GM12864 (cell line): Measurements from ENCODE around the gene USP11.

Experiments
- DNase-seq: peaks from one replicate; pipeline ENCODE4 v3.0.0-alpha.2; 2011; ENCODE audit warnings: low read depth
- H3K4me3 ChIP-seq: 2 replicates; pipeline ENCODE4 v1.5.1; 2011; ENCODE audit warnings: mild to moderate bottlenecking, low read depth, low read length, control low read depth
- CTCF ChIP-seq: IDR thresholded peaks from 2 replicates; pipeline ENCODE4 v1.5.1; 2011; ENCODE audit warnings: low read depth, mild to moderate bottlenecking, moderate library complexity, low read length, control low read depth, inconsistent platforms; ENCODE audit errors: missing control alignments

USP11 gene

DNA sequence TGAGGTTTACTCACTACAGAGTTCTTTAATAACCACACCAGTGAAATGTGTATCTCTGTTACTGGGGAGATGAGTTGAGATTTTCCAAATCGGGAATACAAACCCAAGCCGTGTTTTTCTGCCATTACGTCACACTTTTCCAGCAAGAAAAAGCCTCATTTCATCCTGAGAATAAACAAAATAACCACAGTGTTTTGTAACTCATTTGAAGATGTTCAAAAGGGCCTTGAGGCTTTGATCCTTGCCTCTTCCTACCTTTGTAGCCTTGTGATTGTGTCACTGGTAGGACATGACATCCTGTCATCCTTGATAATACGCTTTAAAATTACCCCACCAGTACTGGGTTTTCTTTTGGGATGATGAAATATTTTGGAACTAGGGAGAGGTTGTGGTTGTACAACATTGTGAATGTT, 2.9 kb downstream of the USP11 start:
- DNase-seq: no peak
- H3K4me3 ChIP-seq: no peak overlapping the region
- no peak for TF ChIP-seq CTCF

DNA sequence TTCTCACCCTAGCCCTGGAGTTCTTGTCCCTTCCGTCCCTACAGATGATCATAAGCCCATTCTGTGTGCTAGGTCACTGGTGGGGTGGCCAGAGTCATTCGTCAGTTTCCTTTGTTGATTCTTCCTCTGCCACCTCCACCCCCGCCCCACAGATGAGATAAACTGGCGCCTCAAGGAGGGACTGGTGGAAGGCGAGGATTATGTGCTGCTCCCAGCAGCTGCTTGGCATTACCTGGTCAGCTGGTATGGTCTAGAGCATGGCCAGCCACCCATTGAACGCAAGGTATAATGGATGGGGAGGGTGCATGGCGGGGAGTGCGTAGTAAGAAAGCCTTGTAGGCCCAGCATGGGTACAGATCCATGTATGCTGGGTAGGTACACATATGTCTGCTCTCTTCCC, 6.4 kb downstream of the USP11 start:
- no peak for TF ChIP-seq CTCF

DNA sequence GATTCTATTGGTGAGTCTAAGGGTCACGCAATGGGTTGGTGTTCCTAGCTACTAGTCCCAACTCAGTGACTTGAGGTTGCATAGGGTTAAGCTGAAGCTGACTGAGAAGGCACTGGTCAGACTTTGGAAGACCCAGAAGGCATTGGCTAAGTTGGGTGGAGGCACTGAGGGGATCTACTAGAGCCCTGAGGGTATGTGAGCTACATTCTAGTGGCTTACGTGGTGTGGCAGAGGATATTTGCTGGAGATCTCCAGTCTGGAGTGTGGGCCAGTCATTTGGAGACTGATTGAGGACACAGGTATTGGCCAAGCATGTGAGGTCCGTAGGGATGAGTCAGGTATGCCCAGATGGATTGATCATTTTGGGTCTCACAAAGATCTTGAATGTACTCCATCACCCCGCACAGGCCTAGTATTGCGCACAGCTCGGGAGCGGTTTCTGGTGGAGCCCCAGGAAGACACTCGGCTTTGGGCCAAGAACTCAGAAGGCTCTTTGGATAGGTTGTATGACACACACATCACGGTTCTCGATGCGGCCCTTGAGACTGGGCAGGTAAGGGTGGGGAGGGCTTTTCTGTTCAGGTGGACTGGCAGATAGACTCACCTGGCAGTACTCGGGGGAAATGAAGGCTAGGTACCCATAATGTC, 7.2 kb downstream of the USP11 start:
- TF ChIP-seq CTCF: no peak
- DNase-seq: no peak

More for the DNA sequence above, 6.4 kb downstream of the USP11 start:
- no peak for DNase-seq
- no peak overlapping the region for H3K4me3 ChIP-seq

DNA sequence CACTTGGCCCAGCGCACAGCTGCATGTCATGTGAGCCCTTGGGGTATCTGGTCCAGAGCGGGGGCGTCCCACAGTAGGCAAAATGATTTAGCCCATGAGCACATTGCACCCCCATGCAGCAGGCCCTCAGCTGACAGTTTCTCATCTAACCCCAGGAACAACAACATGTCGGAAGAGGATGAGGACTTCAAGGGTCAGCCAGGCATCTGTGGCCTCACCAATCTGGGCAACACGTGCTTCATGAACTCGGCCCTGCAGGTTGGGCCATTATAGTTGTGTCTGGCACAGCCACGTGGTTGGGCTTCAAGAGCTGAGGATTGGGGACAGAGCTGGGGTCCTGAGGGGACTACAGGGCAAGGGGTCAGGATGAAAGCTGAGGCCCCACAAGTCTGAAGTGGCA, 7.8 kb downstream of the USP11 start:
- no peak for DNase-seq
- no peak overlapping the region for H3K4me3 ChIP-seq
- TF ChIP-seq CTCF: no peak

More for the DNA sequence above, 7.2 kb downstream of the USP11 start:
- H3K4me3 ChIP-seq: no peak overlapping the region

GRCh38 chrX:47241201-47242011, 8.6 kb downstream of the USP11 start:
- no peak for DNase-seq
- TF ChIP-seq CTCF: no peak
- no peak overlapping the region for H3K4me3 ChIP-seq

GRCh38 chrX:47242321-47242720, 9.5 kb downstream of the USP11 start:
- no peak for DNase-seq
- no peak overlapping the region for H3K4me3 ChIP-seq
- TF ChIP-seq CTCF: no peak

DNA sequence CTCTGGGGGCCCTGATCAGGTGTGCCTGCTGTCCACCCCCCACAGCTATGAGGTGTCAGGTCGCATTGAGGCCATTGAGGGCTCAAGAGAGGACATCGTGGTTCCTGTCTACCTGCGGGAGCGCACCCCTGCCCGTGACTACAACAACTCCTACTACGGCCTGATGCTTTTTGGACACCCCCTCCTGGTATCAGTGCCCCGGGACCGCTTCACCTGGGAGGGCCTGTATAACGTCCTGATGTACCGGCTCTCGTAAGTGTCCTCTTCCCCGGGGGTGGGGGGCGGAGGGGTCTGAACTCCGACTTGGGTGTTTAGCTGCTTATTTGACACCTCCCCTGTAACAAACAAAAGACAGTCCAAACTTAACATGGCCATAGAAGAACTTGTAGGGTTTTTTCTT, 10.5 kb downstream of the USP11 start:
- no peak overlapping the region for H3K4me3 ChIP-seq
- DNase-seq: no peak
- no peak for TF ChIP-seq CTCF
